HepG2 (cell line): ENCODE results near the gene PIP5K1C. TPM values are rescaled to one million over a fixed set of nuclear protein-coding genes. Genes with fewer than 3 reads are reported as not detected.

Source experiments
- CTCF ChIP-seq: sonication (generic); formaldehyde crosslinking; IDR thresholded peaks from 2 replicates; pipeline ENCODE4 v1.5.0; 2020; ENCODE audit warnings: mild to moderate bottlenecking, missing genetic modification reagents, moderate library complexity
- E2F1 ChIP-seq: sonication (generic); formaldehyde crosslinking; IDR thresholded peaks from 2 replicates; pipeline ENCODE4 v1.5.0; 2020; ENCODE audit warnings: missing genetic modification reagents
- FIP1L1 ChIP-seq: fragments of 200-400 bp; formaldehyde crosslinking; IDR thresholded peaks from 2 replicates; pipeline ENCODE4 v1.6.1; 2018; ENCODE audit warnings: low read depth, mild to moderate bottlenecking, low read length, moderate library complexity, borderline replicate concordance; ENCODE audit not compliant: insufficient read depth
- GATAD2A ChIP-seq: IDR thresholded peaks from 2 replicates; pipeline ENCODE4 v1.6.1; 2016
- KAT2B ChIP-seq: fragments of 150-350 bp; IDR thresholded peaks from 2 replicates; pipeline ENCODE4 v1.6.1; 2014; ENCODE audit warnings: low read depth, low read length, borderline replicate concordance
- MAFF ChIP-seq: IDR thresholded peaks from 2 replicates; pipeline ENCODE4 v1.6.1; 2011; ENCODE audit warnings: low read depth, low read length, improper control_type of control experiment
- MLXIP ChIP-seq: sonication (generic); formaldehyde crosslinking; IDR thresholded peaks from 2 replicates; pipeline ENCODE4 v1.9.0; 2021; ENCODE audit warnings: missing genetic modification reagents, borderline replicate concordance
- NFE2L2 ChIP-seq: fragments of 150-350 bp; IDR thresholded peaks from 2 replicates; pipeline ENCODE4 v1.6.1; 2014; ENCODE audit warnings: low read length
- PHF5A ChIP-seq: IDR thresholded peaks from one replicate; pipeline ENCODE4 v1.6.1; 2018; ENCODE audit warnings: low read depth, missing genetic modification reagents; ENCODE audit not compliant: unreplicated experiment
- RAD21 ChIP-seq: fragments of 450-650 bp; formaldehyde crosslinking; IDR thresholded peaks from 2 replicates; pipeline ENCODE4 v1.5.0; 2020; ENCODE audit warnings: mild to moderate bottlenecking
- SOX5 ChIP-seq: IDR thresholded peaks from 2 replicates; pipeline ENCODE4 v1.6.1; 2016; ENCODE audit warnings: borderline replicate concordance
- YY1 ChIP-seq: IDR thresholded peaks from 2 replicates; pipeline ENCODE4 v1.6.1; 2011; ENCODE audit warnings: low read length, low read depth, moderate library complexity, mild to moderate bottlenecking; ENCODE audit not compliant: insufficient read depth, insufficient replicate concordance
- ZBTB20 ChIP-seq: sonication (generic); formaldehyde crosslinking; IDR thresholded peaks from 2 replicates; pipeline ENCODE4 v1.8.1; 2023; ENCODE audit warnings: missing genetic modification reagents, low read depth, mild to moderate bottlenecking, borderline replicate concordance
- ZNF10 ChIP-seq: sonication (generic); formaldehyde crosslinking; IDR thresholded peaks from 2 replicates; pipeline ENCODE4 v1.4.0; 2020; ENCODE audit warnings: mild to moderate bottlenecking, low read depth, missing genetic modification reagents, borderline replicate concordance
- ZNF296 ChIP-seq: sonication (generic); formaldehyde crosslinking; conservative IDR thresholded peaks from 2 replicates; pipeline ENCODE4 v1.5.0; 2020; ENCODE audit warnings: mild to moderate bottlenecking, missing genetic modification reagents
- ZNF546 ChIP-seq: sonication (generic); formaldehyde crosslinking; conservative IDR thresholded peaks from 2 replicates; pipeline ENCODE4 v1.8.1; 2023; ENCODE audit warnings: mild to moderate bottlenecking, missing genetic modification reagents
- polyA plus RNA-seq, 8 experiments: library from polyadenylated mRNA; depleted of rRNA in 3 of 8; stranded (reverse) in 7 of 8; unstranded in 1 of 8; fragments of >200 nt; fragmentation: Illumina TruSeq in 4 of 8; extraction: Trizol in 4 of 8; gene quantifications; 2 replicates each; pipeline versions ENCODE4 v1.2.1 to v1.2.3, GENCODE V29; 2011 to 2016; ENCODE audit warnings: low read depth in 4 of 8, missing spikeins in 1 of 8, mixed read lengths in 1 of 8; ENCODE audit not compliant: insufficient read depth in 1 of 8
- total RNA-seq, 5 experiments: library from RNA; depleted of rRNA; stranded (reverse); fragments of >200 nt; fragmentation: Illumina TruSeq; extraction: Trizol; gene quantifications; 2 replicates each; pipeline ENCODE4 v1.2.3, GENCODE V29; 2016; ENCODE audit warnings: low read depth in 1 of 5

The PIP5K1C gene
- total and polyA plus RNA-seq, 2 of the 13 experiments (the other 11 are each of a cell fraction or from before 2014, with no cell fraction given): 3.6 to 4.3 TPM

DNA sequence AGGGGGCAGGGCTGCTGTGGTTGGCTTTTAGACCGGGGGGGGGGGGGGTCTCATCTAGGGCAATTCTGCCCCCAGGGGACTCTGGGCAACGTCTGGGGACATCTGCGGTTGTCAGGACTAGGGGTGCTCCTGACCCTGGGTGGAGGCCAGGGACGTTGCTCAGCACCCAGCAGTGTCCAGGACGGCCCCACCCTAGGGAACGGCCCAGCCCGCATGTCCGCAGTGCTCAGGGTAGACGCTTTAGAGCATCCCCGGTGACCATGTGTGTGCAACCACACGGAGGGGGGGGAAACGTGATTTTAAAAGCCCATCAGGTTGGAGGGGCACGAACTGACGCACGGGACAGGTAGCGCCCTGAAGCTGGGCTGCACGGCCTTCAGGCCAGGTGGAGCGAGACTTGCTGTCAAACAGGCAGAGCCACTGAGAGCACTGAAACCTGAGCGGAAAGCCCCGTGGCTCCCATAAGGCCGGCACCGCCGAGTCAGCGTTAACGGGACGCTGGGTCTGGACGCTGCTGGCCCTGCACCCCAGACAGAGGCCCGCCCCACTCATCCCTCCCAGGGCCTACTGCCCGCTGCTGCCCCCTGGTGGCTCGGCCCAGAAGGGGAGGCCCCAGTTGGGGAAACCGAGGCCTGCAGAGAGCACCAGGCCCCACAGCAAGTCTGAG, 82.0 kb downstream of the PIP5K1C start (continued):
- TF ChIP-seq ZBTB20: no peak
- no peak for TF ChIP-seq ZNF10 (CRISPR knock-in tag)
- no peak for TF ChIP-seq YY1
- no peak for TF ChIP-seq FIP1L1
- TF ChIP-seq MLXIP (CRISPR knock-in tag): no peak
- no peak for TF ChIP-seq E2F1
- TF ChIP-seq NFE2L2: no peak
- TF ChIP-seq KAT2B: no peak
- peak; percentile 88 for TF ChIP-seq MAFF
- TF ChIP-seq ZNF296 (CRISPR knock-in tag): no peak
- TF ChIP-seq SOX5 (CRISPR knock-in tag): no peak
- no peak for TF ChIP-seq ZNF546 (CRISPR knock-in tag)
- TF ChIP-seq PHF5A (CRISPR knock-in tag): no peak
- TF ChIP-seq GATAD2A (CRISPR knock-in tag): no peak
- TF ChIP-seq CTCF (CRISPR knock-in tag): peak; percentile 89
- TF ChIP-seq RAD21 (CRISPR knock-in tag): peak; percentile 72
- TF ChIP-seq, all 625 proteins: peak for 9
